GM12878 (cell line): ENCODE results near the gene CLPX.

Experiments used
- CTCF ChIP-seq, 3 experiments: IDR thresholded peaks in 2 of 3; conservative IDR thresholded peaks in 1 of 3; 2 replicates each; pipeline ENCODE4 v1.5.1; 2011; ENCODE audit warnings: low read depth in 3 of 3, low read length in 3 of 3, mild to moderate bottlenecking in 3 of 3, control low read depth in 2 of 3, moderate library complexity in 2 of 3, inconsistent platforms in 1 of 3, mixed read lengths in 1 of 3; ENCODE audit not compliant: control insufficient read depth in 2 of 3, insufficient read depth in 1 of 3; ENCODE audit errors: extremely low read depth in 1 of 3
- EP300 ChIP-seq, 2 experiments: fragments of 150-350 bp in 1 of 2; IDR thresholded peaks; 2 replicates each; pipeline ENCODE4 v1.6.1; 2011 to 2012; ENCODE audit warnings: low read depth in 2 of 2, low read length in 2 of 2, borderline replicate concordance in 1 of 2, improper control_type of control experiment in 1 of 2, inconsistent platforms in 1 of 2; ENCODE audit not compliant: control insufficient read depth in 1 of 2
- FOXK2 ChIP-seq: fragments of 450-650 bp; IDR thresholded peaks from 2 replicates; pipeline ENCODE4 v1.6.1; 2017; ENCODE audit warnings: mild to moderate bottlenecking, moderate library complexity
- POLR2AphosphoS5 ChIP-seq: IDR thresholded peaks from 2 replicates; pipeline ENCODE4 v1.6.1; 2011; ENCODE audit warnings: mild to moderate bottlenecking, low read length, inconsistent platforms
- SIN3A ChIP-seq: IDR thresholded peaks from 2 replicates; pipeline ENCODE4 v1.6.1; 2012; ENCODE audit warnings: low read depth, low read length, improper control_type of control experiment
- ZBTB40 ChIP-seq: fragments of 450-650 bp; IDR thresholded peaks from 2 replicates; pipeline ENCODE4 v1.6.1; 2016; ENCODE audit warnings: mild to moderate bottlenecking, moderate library complexity, borderline replicate concordance
- ZNF592 ChIP-seq: fragments of 450-650 bp; IDR thresholded peaks from 2 replicates; pipeline ENCODE4 v1.6.1; 2017; ENCODE audit warnings: mild to moderate bottlenecking, moderate library complexity
- ZSCAN29 ChIP-seq: fragments of 450-650 bp; IDR thresholded peaks from 2 replicates; pipeline ENCODE4 v1.6.1; 2017; ENCODE audit warnings: mild to moderate bottlenecking, moderate library complexity

- TF ChIP-seq SIN3A = no peak
- no peak for TF ChIP-seq FOXK2
- TF ChIP-seq ZSCAN29 = no peak
- no peak for TF ChIP-seq ZNF592
- no peak for TF ChIP-seq CTCF (IDR thresholded peaks at IDR 0.05 in 2 of 3, conservative IDR thresholded peaks at IDR 0.05 in 1 of 3; ENCODE audit: control insufficient read depth in 2 of 3, extremely low read depth in 1 of 3, insufficient read depth in 1 of 3, low read depth in 3 of 3, low read length in 3 of 3)
- no peak for TF ChIP-seq EP300 (IDR thresholded peaks at IDR 0.05; ENCODE audit: borderline replicate concordance in 1 of 2, control insufficient read depth in 1 of 2, low read depth in 2 of 2, low read length in 2 of 2)
- TF ChIP-seq ZBTB40 = no peak
- no peak for TF ChIP-seq POLR2AphosphoS5
Measured at GRCh38 chr15:65210770-65211481, 25.8 kb upstream of the CLPX start, which contains the start of gene CILP.
